Measurements from ENCODE around the gene SAMSN1.

- TF ChIP-seq, protein P1, sequence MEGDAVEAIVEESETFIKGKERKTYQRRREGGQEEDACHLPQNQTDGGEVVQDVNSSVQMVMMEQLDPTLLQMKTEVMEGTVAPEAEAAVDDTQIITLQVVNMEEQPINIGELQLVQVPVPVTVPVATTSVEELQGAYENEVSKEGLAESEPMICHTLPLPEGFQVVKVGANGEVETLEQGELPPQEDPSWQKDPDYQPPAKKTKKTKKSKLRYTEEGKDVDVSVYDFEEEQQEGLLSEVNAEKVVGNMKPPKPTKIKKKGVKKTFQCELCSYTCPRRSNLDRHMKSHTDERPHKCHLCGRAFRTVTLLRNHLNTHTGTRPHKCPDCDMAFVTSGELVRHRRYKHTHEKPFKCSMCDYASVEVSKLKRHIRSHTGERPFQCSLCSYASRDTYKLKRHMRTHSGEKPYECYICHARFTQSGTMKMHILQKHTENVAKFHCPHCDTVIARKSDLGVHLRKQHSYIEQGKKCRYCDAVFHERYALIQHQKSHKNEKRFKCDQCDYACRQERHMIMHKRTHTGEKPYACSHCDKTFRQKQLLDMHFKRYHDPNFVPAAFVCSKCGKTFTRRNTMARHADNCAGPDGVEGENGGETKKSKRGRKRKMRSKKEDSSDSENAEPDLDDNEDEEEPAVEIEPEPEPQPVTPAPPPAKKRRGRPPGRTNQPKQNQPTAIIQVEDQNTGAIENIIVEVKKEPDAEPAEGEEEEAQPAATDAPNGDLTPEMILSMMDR (IDR thresholded peaks at IDR 0.05): no peak
- no peak for TF ChIP-seq POLR2A (IDR thresholded peaks at IDR 0.05)
Measured at GRCh38 chr21:14477133-14477532, 69.0 kb downstream of the SAMSN1 start.
